Left colon (tissue), 2 donors: Measurements from ENCODE around the gene SPINK5. TPM values are rescaled to one million over a fixed set of nuclear protein-coding genes. Genes with fewer than 3 reads are reported as not detected.
"Not testable (repeated sequence)": the region's sequence is repeated elsewhere in the genome, so short reads cannot be mapped to it uniquely, and the experiment has no call there.

Experiments used
- ATAC-seq: fragments of 200-7000 bp; cut with Tn5 transposase; one replicate; pipeline ENCODE4 v1.9.1; 2020; ENCODE audit warnings: mild to moderate bottlenecking, moderate library complexity
- DNase-seq, 2 donors: peaks; one replicate each; pipeline ENCODE4 v3.0.0-alpha.2; 2020
- intact Hi-C, 2 donors: fragments of 100-400 bp; cut with DNase I in 1 of 2; cut with micrococcal nuclease in 1 of 2; formaldehyde crosslinking; loops; one replicate each; pipeline versions ENCODE4 v1.11.2 to v1.14.0; 2022; cut with DNase I, micrococcal nuclease
- long read RNA-seq: library from polyadenylated mRNA; unstranded; transcript quantifications from one replicate; pipeline ENCODE4 v2.0.0, GENCODE V29; 2021
- total RNA-seq, 2 donors: library from RNA; stranded (reverse); fragmentation: NEBNext Ultra II Directional; extraction: Animal tissue kit (Norgen Biotek cat#: 25700); gene quantifications; one replicate each; pipeline ENCODE4 v1.2.1, GENCODE V29; 2021
- donor health status: DM: no; HTN: no; CAD: no.
- donor health status: DM: yes; HTN: yes; CAD: no.

Gene SPINK5, protein sequence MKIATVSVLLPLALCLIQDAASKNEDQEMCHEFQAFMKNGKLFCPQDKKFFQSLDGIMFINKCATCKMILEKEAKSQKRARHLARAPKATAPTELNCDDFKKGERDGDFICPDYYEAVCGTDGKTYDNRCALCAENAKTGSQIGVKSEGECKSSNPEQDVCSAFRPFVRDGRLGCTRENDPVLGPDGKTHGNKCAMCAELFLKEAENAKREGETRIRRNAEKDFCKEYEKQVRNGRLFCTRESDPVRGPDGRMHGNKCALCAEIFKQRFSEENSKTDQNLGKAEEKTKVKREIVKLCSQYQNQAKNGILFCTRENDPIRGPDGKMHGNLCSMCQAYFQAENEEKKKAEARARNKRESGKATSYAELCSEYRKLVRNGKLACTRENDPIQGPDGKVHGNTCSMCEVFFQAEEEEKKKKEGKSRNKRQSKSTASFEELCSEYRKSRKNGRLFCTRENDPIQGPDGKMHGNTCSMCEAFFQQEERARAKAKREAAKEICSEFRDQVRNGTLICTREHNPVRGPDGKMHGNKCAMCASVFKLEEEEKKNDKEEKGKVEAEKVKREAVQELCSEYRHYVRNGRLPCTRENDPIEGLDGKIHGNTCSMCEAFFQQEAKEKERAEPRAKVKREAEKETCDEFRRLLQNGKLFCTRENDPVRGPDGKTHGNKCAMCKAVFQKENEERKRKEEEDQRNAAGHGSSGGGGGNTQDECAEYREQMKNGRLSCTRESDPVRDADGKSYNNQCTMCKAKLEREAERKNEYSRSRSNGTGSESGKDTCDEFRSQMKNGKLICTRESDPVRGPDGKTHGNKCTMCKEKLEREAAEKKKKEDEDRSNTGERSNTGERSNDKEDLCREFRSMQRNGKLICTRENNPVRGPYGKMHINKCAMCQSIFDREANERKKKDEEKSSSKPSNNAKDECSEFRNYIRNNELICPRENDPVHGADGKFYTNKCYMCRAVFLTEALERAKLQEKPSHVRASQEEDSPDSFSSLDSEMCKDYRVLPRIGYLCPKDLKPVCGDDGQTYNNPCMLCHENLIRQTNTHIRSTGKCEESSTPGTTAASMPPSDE
- total RNA-seq: 10 to 100 TPM; 12.8 to 32.6 TPM
- long read RNA-seq, partial matches to known transcripts: 38 of 38 reads
- long read RNA-seq, other reads (novel, unspliced or antisense): 0 of 38 reads

DNA sequence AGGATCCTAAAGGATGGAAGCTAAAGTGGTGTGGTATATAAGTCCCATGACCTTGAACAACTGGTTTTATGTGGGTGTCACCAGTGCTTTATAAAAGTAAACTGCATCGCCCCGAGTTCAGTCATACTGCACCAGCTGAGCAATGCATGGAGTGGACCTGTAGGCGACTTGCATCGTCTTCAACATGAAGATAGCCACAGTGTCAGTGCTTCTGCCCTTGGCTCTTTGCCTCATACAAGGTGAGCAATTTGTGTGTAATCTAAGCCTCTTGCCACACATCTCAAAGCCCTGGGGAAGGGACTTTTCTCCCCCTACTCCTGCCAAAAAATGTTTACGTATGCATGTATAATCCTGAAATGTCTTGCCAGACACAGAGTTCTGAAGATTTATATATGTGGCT is at the start of gene SPINK5:
Gene SPINK5, plus strand, starts transcription at position 120 of the 400 bp plus-strand sequence. Its CDS starts 65 bp downstream, at position 185.
- DNase-seq (no peak), ATAC-seq (no peak)
- intact Hi-C loops: no loop called here

- DNase-seq (no peak), ATAC-seq (no peak)
- intact Hi-C loops: no loop called here
Measured at GRCh38 chr5:148014276-148014675, 49.5 kb upstream of the SPINK5 start.

DNA sequence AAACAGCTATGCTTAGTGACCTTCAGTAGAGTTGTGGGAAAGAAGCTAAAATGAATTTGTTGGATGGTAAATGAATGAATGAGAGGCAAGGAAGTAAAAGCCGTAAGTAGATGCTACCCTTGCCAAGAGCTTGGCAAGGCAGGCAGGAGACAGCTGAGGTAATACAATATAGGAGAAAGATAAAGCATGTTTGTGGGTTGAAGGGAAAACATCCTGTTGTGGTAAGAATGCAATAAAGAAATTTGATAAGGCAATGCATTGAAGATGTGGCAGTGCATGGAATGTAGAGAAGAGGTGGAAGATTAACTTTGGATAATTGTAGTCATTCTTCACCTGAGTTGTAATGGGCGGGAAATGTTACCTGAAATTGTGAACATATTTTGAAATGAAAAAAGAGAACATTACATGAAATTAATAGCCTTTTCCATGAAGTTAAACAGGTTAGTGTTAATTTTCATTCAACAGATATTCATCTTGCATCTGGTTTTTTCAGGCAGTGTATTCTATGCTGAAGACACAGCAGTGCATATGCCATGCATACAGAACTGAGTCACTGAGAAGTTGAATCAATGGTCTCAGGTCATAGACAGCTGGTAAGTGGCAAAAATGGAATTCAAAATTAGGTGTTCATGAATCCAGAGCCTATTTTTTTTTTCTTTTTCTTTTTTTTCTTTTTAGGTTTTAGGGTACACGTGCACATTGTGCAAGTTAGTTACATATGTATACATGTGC is 43.4 kb upstream of the SPINK5 start:
- ATAC-seq (no peak), DNase-seq (no peak)
- intact Hi-C loops: no loop called here

DNA sequence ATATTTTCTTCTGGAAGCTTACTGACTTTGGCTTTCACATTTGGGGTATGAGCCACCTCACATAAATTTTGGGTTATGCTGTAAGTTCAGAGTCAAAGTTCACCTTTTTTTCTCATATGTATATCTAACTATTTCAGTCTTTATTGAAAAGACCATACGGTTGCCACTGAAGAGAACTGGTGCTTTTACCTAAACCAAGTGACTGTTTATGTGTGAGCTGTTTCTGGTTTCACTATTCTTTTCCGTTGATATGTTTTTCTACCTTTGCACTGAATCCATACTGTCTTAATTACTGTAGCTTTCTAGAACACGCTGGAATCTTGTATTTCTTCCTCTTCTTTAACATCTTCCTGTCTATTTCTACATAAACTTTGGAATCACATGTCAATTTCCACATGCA is 36.3 kb upstream of the SPINK5 start:
- ATAC-seq: no peak
- DNase-seq: no peak
- intact Hi-C loops: no loop called here

- ATAC-seq (no peak), DNase-seq (no peak)
- intact Hi-C loops: no loop called here
Measured at GRCh38 chr5:148029131-148029530, 34.6 kb upstream of the SPINK5 start.

- ATAC-seq (no peak), DNase-seq (no peak)
- intact Hi-C loops: no loop called here
Measured at GRCh38 chr5:148033134-148033533, 30.6 kb upstream of the SPINK5 start.

DNA sequence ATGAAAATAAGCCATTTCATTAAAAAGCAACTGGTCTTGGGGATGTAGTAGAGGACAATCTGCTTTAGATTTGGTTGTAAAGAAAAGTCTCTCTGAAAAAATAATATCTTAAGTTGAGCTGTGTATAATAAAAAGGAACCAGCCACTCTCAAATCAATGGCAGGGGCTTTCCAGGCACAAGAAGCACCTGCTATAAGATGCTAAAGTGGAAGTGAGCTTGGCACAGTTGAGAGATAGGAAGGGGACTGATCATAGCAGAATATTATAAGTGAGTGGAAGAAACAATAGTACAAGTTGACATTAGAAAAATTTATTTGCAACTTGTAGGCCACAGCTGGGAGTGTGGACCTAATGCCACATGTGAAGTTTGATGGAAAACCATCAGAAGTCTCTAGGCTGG is 28.1 kb upstream of the SPINK5 start:
- ATAC-seq (no peak), DNase-seq (no peak)
- intact Hi-C loops: no loop called here

DNA sequence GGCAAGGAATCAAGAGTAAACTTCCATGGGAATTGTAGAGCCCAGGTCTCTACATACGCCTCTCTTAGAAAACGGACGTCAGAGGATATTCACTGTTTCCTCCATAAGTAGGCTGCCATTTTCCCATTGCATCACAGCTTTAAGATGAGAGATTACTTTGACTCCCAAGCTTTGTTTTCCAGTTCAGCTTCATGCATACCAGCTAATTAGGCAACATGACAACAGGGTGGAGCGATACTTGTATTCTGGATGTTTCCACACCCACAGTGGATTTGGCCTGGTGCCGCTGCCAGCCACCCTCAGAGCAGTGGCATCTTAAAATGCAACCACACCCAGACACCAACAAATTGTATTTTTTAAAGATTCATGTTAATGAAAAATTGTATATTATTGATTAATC is 20.9 kb upstream of the SPINK5 start:
- ATAC-seq: no peak
- DNase-seq: no peak
- intact Hi-C loops: no loop called here

DNA sequence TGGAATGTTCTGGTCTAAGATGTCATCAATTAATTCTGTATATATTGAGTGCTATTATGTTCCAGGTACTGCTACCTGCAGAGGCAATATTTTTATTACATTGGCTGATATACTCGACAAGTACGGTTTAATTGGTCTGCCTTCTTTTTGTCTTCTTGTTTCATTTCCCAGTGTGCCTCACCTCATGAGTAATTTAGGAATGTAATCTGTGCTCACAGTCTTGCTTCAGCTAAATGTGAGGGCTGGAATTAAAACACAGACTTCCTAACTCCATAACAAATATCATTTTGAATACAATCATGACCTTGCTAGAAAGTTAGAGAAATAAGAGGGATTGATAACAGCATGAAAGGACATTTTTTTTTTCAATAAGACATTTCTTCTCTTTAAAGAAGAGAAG is 20.1 kb upstream of the SPINK5 start:
- DNase-seq (no peak), ATAC-seq (no peak)
- intact Hi-C loops: no loop called here

DNA sequence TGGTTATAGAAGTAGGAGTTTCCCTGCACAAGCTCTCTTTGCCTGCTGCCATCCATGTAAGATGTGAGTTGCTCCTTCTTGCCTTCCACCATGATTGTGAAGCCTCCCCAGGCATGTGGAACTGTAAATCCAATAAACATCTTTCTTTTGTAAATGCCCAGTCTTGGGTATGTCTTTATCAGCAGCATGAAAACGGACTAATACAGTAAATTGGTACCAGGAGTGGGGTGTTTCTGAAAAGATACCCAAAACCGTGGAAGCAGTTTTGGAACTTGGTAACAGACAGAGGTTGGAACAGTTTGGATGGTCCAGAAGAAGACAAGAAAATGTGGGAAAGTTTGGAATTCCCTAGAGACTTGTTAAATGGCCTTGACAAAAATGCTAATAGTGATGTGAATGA is 8.6 kb upstream of the SPINK5 start:
- ATAC-seq, DNase-seq, intact Hi-C loops: not testable (repeated sequence)

- no peak for DNase-seq
- peak; percentile 62 for ATAC-seq
- intact Hi-C loops: no loop called here
Measured at GRCh38 chr5:148060309-148060708, 3.5 kb upstream of the SPINK5 start.

GRCh38 chr5:148060881-148061280 is 2.9 kb upstream of the SPINK5 start:
- intact Hi-C loops: no loop called here
- DNase-seq (no peak), ATAC-seq (no peak)

DNA sequence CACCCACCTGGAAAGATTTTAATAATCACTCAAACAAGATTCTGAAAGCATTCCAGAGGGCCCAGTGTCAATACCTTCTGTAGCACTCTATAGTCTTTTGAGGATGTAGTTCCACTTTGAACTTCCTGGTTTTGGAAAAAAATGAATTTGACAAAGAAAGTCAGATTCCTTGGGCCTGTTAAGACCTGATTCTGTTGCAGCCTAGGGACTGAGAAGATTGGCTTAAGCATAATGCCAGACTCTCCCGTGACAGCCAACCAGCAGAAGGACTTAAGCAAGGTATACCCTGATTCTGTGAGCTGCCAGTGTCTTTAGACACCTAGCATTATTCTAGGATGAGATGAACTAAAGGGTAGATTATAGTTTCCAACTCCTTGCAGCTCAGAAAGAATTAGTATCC is 6.8 kb downstream of the SPINK5 start:
- no peak for ATAC-seq
- DNase-seq: no peak
- intact Hi-C loops: no loop called here

GRCh38 chr5:148072207-148072606 is 8.4 kb downstream of the SPINK5 start:
- DNase-seq: no peak
- no peak for ATAC-seq
- intact Hi-C loops: no loop called here

DNA sequence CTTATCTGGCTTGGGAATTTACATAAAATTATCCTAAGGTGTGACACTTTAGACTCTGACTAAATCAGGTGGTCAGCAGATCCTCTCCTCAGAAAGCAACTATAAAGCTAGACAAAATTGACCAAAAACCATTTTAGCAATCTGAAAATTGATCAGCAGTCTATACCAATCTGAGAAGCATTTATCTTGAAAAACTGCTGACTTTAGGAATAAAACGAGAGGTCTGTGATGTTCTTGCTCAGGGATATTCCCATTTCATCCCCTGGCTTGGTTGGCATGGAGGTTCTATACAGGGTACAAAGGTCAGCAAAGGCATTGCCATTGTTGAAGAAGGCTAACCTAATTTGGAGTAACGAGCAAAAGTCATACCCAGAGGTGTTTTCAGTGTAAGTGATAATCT is 11.7 kb downstream of the SPINK5 start:
- intact Hi-C loops: no loop called here
- DNase-seq (no peak), ATAC-seq (no peak)

- DNase-seq (no peak), ATAC-seq (no peak)
- intact Hi-C loops: no loop called here
Measured at GRCh38 chr5:148083203-148083602, 19.4 kb downstream of the SPINK5 start.

GRCh38 chr5:148084269-148084668 is 20.5 kb downstream of the SPINK5 start:
- intact Hi-C loops: no loop called here
- no peak for ATAC-seq

DNA sequence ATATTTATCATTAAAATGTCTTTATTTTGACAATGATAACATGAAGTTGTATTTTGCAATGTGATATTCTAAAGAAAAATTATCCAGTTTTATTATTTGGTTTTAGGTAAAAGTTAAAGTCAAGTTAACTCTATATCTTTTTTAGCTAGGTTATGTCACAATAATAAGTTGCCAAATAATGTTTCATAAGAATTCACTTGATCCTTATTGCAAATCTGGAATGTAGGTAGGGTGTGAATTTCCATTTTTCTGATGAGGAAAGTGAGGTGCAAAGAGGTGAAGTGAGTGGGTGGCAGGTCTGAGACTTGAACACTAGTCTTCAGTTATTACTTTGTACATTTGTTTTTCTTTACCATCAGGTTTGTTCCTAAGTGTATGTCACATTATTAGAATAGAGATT is 21.5 kb downstream of the SPINK5 start:
- DNase-seq (no peak), ATAC-seq (no peak)
- intact Hi-C loops: no loop called here

More at GRCh38 chr5:148084269-148084668, 20.5 kb downstream of the SPINK5 start:
- no peak for DNase-seq
